Stimulated activated naive CD8-positive, alpha-beta T cell treated with anti-CD3 and anti-CD28 coated beads, Interleukin-15, Interleukin-2, amounts not matched to agents 100 ng/mL and 50 ng/mL, for 24 hours (primary cell): ENCODE measurements around the gene EML1.
"Not testable (repeated sequence)": the region's sequence is repeated elsewhere in the genome, so short reads cannot be mapped to it uniquely, and the experiment has no call there.

Experiments
- H3K27ac Mint-ChIP-seq: one replicate; pipeline ENCODE4 v1.8.0; 2021; ENCODE audit warnings: mild to moderate bottlenecking, mixed read lengths
- H3K27me3 Mint-ChIP-seq: one replicate; pipeline ENCODE4 v1.8.0; 2021; ENCODE audit warnings: mixed read lengths
- H3K36me3 Mint-ChIP-seq: one replicate; pipeline ENCODE4 v1.8.0; 2021; ENCODE audit warnings: low read depth, mixed read lengths
- H3K4me1 Mint-ChIP-seq: one replicate; pipeline ENCODE4 v1.8.0; 2021; ENCODE audit warnings: low read depth, mixed read lengths
- H3K4me3 Mint-ChIP-seq: one replicate; pipeline ENCODE4 v1.8.0; 2021; ENCODE audit warnings: mild to moderate bottlenecking, mixed read lengths
- H3K9me3 Mint-ChIP-seq: one replicate; pipeline ENCODE4 v1.8.0; 2021; ENCODE audit warnings: mixed read lengths

The EML1 gene

GRCh38 chr14:99752486-99753121 lies 40.6 kb upstream of the EML1 start:
- H3K36me3 Mint-ChIP-seq, result no peaks in the 10 kb centered on the region
- H3K27me3 Mint-ChIP-seq, result peaks cover 40% of the 10 kb centered on the region
- peaks cover 14% of the 10 kb centered on the region for H3K4me1 Mint-ChIP-seq
- no peak overlapping the region for H3K4me3 Mint-ChIP-seq
- H3K9me3 Mint-ChIP-seq, result no peaks in the 10 kb centered on the region
- H3K27ac Mint-ChIP-seq, result no peak overlapping the region

- peaks cover 37% of the 10 kb centered on the region for H3K27me3 Mint-ChIP-seq
- no peak overlapping the region for H3K4me3 Mint-ChIP-seq
Measured at GRCh38 chr14:99753225-99754140, 39.7 kb upstream of the EML1 start.

GRCh38 chr14:99754141-99755067 lies 38.8 kb upstream of the EML1 start:
- peaks cover 14% of the 10 kb centered on the region for H3K4me1 Mint-ChIP-seq
- no peak overlapping the region for H3K4me3 Mint-ChIP-seq
- no peaks in the 10 kb centered on the region for H3K36me3 Mint-ChIP-seq
- no peak overlapping the region for H3K27ac Mint-ChIP-seq
- no peaks in the 10 kb centered on the region for H3K9me3 Mint-ChIP-seq
- peaks cover 33% of the 10 kb centered on the region for H3K27me3 Mint-ChIP-seq

More at GRCh38 chr14:99753225-99754140, 39.7 kb upstream of the EML1 start:
- no peak overlapping the region for H3K27ac Mint-ChIP-seq
- H3K36me3 Mint-ChIP-seq, result no peaks in the 10 kb centered on the region
- H3K9me3 Mint-ChIP-seq, result no peaks in the 10 kb centered on the region
- H3K4me1 Mint-ChIP-seq, result peaks cover 14% of the 10 kb centered on the region

GRCh38 chr14:99755068-99755405 lies 38.2 kb upstream of the EML1 start:
- peaks cover 31% of the 10 kb centered on the region for H3K27me3 Mint-ChIP-seq

GRCh38 chr14:99755629-99756603 lies 37.3 kb upstream of the EML1 start:
- H3K4me1 Mint-ChIP-seq, result peaks cover 14% of the 10 kb centered on the region
- no peaks in the 10 kb centered on the region for H3K9me3 Mint-ChIP-seq
- no peak overlapping the region for H3K4me3 Mint-ChIP-seq
- H3K36me3 Mint-ChIP-seq, result no peaks in the 10 kb centered on the region
- H3K27ac Mint-ChIP-seq, result no peak overlapping the region
- peaks cover 30% of the 10 kb centered on the region for H3K27me3 Mint-ChIP-seq

More at GRCh38 chr14:99755068-99755405, 38.2 kb upstream of the EML1 start:
- Mint-ChIP-seq H3K9me3 (no peaks in the 10 kb centered on the region), H3K36me3 (no peaks in the 10 kb centered on the region), H3K4me1 (peaks cover 14% of the 10 kb centered on the region), H3K27ac (no peak overlapping the region), H3K4me3 (no peak overlapping the region)

GRCh38 chr14:99756796-99757195 lies 36.4 kb upstream of the EML1 start:
- no peak overlapping the region for H3K27ac Mint-ChIP-seq
- H3K4me1 Mint-ChIP-seq, result peaks cover 14% of the 10 kb centered on the region
- H3K27me3 Mint-ChIP-seq, result peaks cover 21% of the 10 kb centered on the region
- no peaks in the 10 kb centered on the region for H3K36me3 Mint-ChIP-seq
- no peak overlapping the region for H3K4me3 Mint-ChIP-seq
- no peaks in the 10 kb centered on the region for H3K9me3 Mint-ChIP-seq

- Mint-ChIP-seq H3K9me3 (no peaks in the 10 kb centered on the region), H3K4me1 (peaks cover 10% of the 10 kb centered on the region), H3K27me3 (peaks cover 15% of the 10 kb centered on the region), H3K27ac (no peak overlapping the region), H3K4me3 (no peak overlapping the region), H3K36me3 (no peaks in the 10 kb centered on the region)
Measured at GRCh38 chr14:99757331-99758070, 35.7 kb upstream of the EML1 start.

- H3K4me1 Mint-ChIP-seq, result peaks cover 10% of the 10 kb centered on the region
- H3K27me3 Mint-ChIP-seq, result peaks cover 14% of the 10 kb centered on the region
- H3K9me3 Mint-ChIP-seq, result no peaks in the 10 kb centered on the region
- no peak overlapping the region for H3K27ac Mint-ChIP-seq
- H3K4me3 Mint-ChIP-seq, result no peak overlapping the region
- H3K36me3 Mint-ChIP-seq, result no peaks in the 10 kb centered on the region
Measured at GRCh38 chr14:99758121-99758821, 34.9 kb upstream of the EML1 start.

GRCh38 chr14:99758872-99759545 lies 34.2 kb upstream of the EML1 start:
- no peak overlapping the region for H3K27ac Mint-ChIP-seq
- no peaks in the 10 kb centered on the region for H3K9me3 Mint-ChIP-seq
- H3K27me3 Mint-ChIP-seq, result peaks cover 8% of the 10 kb centered on the region
- no peak overlapping the region for H3K4me3 Mint-ChIP-seq
- peaks cover 4% of the 10 kb centered on the region for H3K4me1 Mint-ChIP-seq
- H3K36me3 Mint-ChIP-seq, result no peaks in the 10 kb centered on the region

- Mint-ChIP-seq H3K36me3 (no peaks in the 10 kb centered on the region), H3K27me3 (peaks cover 4% of the 10 kb centered on the region), H3K9me3 (no peaks in the 10 kb centered on the region), H3K4me1 (peaks cover under 1% of the 10 kb centered on the region), H3K4me3 (no peak overlapping the region), H3K27ac (no peak overlapping the region)
Measured at GRCh38 chr14:99759546-99759925, 33.7 kb upstream of the EML1 start.

- H3K4me3 Mint-ChIP-seq, result no peak overlapping the region
- no peaks in the 10 kb centered on the region for H3K9me3 Mint-ChIP-seq
- H3K36me3 Mint-ChIP-seq, result no peaks in the 10 kb centered on the region
- no peaks in the 10 kb centered on the region for H3K4me1 Mint-ChIP-seq
- no peak overlapping the region for H3K27ac Mint-ChIP-seq
- peaks cover 3% of the 10 kb centered on the region for H3K27me3 Mint-ChIP-seq
Measured at GRCh38 chr14:99760817-99761216, 32.4 kb upstream of the EML1 start.

GRCh38 chr14:99762911-99763310 lies 30.3 kb upstream of the EML1 start:
- not testable (repeated sequence) for H3K27me3 Mint-ChIP-seq, H3K27ac Mint-ChIP-seq, H3K36me3 Mint-ChIP-seq, H3K4me1 Mint-ChIP-seq, H3K4me3 Mint-ChIP-seq, H3K9me3 Mint-ChIP-seq
